ENCODE data around the gene LSM12. TPM values are rescaled to one million over a fixed set of nuclear protein-coding genes. Genes with fewer than 3 reads are reported as not detected.

LSM12 gene
- total RNA-seq, 1 experiment from 2014 or later: 116 TPM

DNA sequence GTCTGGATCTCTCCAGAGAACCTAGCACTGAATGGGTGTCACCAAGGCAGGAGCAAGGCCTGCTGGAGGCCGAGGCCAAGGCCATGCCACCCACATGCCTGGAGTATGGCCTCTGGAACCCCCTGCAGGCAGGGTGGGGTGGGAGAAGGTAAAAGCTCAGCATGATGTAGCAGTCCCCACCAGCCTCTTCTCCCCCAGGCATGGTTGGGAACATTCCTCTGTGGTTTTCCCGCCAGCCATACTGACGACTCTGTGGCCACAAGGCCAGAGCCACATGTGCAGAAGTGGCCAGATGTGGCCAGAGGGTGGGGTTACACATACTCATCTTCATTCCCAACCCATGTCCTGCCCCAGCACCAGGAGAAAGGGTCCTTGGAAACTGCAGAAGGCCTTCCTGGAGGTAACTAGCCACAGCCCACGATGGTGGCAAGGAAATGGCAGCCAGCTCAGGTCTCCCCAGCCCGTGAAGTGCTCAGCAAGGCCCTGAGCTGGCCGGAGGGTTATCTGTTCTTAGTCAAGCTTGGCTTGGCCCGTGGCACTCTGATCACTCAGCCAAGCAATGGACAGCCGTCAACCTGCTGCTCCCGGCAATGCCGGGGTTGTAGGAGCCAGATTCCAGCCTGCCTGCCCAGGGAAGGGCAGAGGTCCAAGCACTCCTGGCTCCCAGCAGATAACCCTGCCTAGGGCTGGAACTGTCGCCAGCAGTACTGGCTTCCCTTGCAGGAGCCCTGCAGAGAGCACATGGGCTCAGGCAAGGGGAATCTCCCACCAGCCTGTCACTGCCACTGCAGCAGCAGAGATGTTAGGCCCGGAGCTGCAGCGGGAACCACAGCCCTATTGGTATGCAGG, 30.9 kb upstream of the LSM12 start:
- peak; percentile 96 for DNase-seq (ENCODE audit: low spot score)
- in situ Hi-C loops (cut with HindIII; ENCODE audit: low sequenced_read_pairs): no loop called here

DNA sequence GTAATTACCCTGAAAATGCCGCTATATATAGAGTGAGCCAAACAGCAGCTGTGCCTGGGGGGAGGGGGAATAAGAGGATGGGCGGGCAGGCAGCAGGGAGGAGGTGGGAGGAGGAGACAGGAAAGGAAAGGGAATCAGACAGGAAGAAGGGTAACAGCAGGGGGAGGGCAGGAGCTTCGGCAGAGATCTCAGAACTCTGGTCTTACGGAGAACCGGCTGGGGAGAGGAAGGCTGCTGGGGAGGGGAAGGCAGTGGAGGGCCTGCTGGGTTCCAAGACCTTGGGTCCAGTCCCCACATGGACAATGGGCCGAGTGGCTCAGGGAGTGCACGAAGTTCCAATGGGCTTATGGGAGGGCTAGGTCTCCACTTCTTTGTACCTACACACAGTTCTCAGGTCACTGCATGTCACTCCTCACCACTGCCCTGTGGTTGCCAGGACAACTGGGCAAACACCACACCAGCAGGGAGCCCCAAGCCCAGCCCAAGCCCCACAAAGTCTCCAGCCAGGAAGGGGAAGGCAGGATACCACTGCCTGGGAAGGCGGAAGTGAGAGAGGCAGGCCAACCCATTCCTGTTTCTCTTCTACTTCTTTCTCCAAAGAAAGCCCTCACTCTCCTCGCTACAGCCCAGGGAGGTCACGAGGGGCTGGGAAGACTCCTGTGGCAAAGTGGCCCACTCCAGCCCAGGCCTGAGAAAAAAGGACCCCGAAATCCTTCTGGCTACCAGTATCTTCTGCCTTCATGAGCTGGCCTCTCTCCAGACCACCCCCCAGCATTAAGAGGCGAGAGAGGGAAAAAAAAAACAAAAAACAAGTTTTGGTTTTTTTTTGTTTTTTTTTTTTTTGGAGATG, 29.4 kb upstream of the LSM12 start:
- peak; percentile 65 for DNase-seq (ENCODE audit: low spot score)
- in situ Hi-C loops (cut with HindIII; ENCODE audit: low sequenced_read_pairs): no loop called here

DNA sequence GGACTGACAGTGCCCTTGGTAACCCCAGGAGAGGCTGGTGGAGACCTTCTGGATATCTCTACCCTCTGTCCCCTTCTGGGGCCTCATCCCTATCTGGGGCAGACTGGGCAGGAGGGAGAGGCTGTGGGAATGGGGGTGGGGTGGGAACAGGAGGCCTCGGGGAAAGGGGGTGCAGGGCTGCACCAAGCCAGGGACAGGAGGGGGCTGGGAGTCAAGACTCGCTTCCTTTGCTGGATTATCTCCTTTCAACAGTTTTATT, 28.8 kb upstream of the LSM12 start:
- in situ Hi-C loops (cut with HindIII; ENCODE audit: low sequenced_read_pairs): no loop called here
- DNase-seq (ENCODE audit: low spot score): no peak

DNA sequence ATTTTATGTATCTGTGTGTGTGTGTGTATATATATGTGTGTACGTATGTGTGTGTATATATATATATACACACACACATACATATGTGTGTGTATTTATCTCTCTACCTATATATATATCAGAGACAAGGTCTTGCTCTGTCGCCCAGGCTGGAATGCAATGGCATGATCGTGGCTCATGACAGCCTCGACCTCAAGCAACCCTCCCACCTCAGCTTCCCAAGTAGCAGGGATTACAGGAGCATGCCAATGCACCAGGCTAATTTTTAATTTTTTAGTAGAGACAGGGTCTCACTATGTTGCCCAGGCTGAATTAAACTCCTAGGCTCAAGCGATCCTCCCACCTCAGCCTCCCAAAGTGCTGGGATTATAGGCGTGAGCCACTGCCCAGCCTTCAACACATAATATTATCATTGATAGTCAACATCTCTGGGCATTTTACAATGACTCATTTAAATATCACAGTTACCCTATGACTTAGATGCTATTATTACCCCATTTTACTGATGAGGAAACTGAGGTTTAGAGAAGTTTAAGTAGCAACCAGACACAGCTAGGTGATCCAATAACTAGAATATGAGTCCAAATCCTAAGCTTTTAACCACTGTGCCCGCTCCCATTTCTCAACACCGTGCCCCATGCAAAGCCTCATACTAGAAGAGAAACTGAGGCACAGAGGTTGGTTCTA, 28.4 kb upstream of the LSM12 start:
- DNase-seq (ENCODE audit: low spot score): no peak
- in situ Hi-C loops (cut with HindIII; ENCODE audit: low sequenced_read_pairs): no loop called here

DNA sequence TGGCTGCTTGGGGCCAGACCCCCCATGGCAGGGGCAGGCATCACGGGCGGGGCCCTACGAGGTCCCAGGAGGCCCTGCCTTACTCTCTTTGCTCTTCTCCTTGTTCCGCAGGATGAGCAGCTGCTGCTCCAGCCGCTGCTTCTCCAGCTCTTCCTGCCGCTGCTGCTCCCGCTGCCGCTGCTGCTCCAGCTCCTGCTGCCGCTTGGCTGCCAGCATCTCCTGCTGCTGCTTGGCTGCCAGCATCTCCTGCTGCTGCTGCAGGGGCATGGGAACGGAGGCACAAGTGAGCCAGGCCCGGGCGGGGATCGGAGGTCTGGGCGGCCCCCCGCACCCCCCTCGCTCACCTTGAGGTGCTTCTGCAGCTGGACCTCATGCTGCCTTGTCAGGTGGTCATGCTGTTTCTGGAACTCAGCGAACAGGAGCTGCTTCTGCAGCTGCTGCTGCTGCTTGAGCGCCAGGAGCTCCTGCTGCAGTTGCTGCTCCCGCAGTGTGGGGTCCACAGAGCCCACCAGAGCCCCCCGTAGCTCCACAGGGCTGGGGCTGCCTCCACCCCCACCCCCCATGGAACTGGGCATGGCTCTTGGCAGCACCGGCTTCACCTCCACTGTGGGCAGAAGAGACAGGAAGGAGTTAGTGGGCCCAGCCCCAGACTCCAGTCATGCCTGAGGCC, 26.9 kb upstream of the LSM12 start:
- in situ Hi-C loops (cut with HindIII; ENCODE audit: low sequenced_read_pairs): no loop called here
- DNase-seq (ENCODE audit: low spot score): no peak

DNA sequence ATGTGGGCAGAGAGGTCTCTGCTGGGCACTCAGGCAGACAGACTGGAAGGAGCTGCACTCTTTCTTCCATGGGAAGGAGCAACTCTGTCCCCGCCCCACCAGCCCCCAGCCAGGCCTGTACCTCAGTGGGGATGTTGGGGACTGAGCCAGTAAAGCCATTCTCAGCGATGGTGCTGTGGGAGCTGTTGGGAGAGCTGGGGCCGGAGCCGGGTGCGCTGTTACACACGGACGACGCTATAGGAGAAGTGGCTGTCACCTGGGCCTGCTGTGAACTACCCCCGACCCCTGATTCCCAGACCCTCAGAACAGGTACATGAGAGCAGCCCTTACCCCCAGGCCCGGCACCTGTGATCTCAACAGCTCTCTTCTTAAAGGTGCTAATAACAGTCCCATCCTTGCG, 25.6 kb upstream of the LSM12 start:
- in situ Hi-C loops (cut with HindIII; ENCODE audit: low sequenced_read_pairs): no loop called here
- DNase-seq (ENCODE audit: low spot score): no peak

DNA sequence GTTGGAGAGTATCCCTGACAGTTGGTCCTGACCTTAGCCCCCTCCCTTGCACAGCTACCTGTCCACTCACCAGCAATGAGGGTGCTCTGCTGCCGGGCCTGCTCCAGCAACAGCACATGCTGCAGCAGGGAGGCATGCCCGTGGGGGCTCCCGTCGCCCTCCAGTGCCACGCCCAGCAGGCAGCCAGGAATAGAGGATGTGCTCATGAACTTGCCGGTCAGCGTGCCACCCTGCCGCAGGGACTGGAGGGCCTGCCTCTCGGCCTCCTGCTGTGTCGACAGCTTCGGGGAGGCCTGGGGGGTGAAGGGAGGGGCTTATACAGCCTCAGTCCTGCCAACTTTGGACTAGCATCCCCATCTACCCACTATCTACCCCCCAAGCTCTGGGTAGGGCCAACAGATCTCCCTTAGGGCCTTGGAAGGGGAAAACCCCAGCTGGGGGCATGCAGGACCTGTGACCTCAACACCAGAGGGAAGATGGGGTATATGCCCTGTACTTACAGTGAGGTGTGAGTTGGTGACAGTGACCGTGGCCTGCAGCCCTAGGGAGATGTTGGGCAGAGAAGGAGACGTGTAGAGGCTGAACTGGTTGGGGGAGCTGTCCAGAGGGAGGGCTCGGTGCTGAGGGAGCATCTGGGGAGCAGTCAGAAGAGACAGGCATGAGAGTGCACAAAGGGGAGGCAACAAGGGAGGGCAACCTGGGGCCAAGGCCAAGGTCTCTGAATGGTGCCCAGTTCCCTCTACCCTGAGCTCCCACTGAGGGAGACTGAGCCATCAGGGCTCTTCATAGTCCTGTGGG, 24.9 kb upstream of the LSM12 start:
- no peak for DNase-seq (ENCODE audit: low spot score)

DNA sequence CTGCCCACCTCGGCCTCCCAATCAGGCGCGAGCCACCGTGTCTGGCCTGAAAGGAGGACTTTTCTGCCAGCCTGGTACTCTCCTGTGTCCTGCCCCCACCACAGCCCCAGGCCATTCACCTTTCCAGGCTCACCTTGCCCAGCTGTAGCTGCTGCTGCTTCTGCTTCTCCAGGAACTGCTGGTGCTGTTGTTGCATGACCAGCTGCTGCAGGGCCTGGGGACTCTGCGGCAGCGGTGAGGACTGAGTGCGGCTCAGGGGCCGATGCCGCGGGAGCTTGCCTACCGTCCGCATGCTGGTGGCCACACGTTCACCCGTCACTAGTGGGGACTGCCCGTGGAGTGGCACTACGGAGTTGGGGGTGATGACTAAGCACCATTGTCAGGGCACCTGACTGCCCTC, 21.8 kb upstream of the LSM12 start:
- no peak for DNase-seq (ENCODE audit: low spot score)
- in situ Hi-C loops (cut with HindIII; ENCODE audit: low sequenced_read_pairs): no loop called here

More for the DNA sequence above, 24.9 kb upstream of the LSM12 start:
- in situ Hi-C loops (cut with HindIII; ENCODE audit: low sequenced_read_pairs): no loop called here

DNA sequence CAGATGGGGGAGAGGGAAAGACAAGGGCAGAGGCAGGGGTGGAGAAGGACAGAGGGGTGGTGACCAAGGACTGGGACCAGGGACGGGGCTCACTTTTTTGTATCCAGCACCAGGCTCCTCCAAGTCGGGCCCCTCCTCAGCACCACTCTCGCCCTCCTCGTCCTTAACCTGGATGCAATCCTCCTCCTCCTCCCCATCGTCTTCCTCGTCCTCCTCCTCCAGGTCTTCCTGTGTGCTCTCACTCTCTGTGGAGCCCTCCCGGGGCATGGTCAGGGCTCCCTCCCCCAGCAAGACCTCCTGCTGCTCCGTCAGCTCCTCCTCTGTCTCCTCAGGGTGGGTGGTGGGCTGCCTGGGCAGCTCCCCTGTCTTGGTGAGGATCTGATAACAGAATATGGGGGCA, 20.8 kb upstream of the LSM12 start:
- in situ Hi-C loops (cut with HindIII; ENCODE audit: low sequenced_read_pairs): no loop called here
- no peak for DNase-seq (ENCODE audit: low spot score)

DNA sequence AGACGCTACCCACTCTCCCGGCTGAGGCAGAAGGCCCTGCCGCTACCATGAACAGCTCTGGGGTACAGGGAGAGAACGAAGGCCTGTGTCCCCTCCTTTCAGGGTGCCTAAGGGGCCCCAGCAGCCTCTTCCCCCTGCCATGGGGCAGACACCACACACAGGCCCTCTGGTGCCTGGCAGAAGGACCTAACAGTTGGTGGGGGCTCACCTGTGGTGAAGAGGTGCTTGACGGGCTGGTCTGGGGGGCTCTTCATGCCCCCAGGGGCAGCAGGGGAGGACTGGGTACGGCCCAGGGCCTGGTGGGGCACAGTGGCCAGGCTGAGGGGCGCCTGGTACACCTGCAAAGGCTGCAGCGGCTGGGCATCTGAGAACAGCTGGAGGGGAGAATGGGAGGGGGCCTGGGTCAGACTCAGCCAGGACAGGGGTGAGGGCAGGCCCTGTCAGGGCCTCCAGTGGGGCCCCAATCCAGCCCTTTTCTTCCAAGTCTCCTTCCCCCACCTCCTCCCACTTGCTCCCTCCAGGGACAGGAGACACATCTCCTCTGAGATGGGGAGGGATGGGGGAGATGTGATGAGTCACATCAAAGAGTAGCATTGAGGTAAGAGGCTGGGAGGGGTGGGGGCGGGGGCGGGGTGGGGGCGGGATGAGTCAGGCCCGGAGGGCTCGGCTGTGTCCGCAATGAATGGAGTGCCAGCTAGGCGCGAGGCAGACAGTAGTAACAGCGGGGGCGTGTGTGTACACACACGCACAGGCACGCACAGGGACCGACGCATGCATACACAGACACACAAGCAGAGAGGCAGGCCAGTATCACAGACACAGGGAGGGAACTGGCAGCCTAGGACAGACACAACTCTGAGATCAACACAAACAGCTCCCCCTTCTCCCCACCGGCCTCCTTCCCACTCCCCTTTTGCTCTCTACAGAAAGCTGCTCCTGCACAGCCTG, 20.2 kb upstream of the LSM12 start:
- in situ Hi-C loops (cut with HindIII; ENCODE audit: low sequenced_read_pairs): no loop called here

DNA sequence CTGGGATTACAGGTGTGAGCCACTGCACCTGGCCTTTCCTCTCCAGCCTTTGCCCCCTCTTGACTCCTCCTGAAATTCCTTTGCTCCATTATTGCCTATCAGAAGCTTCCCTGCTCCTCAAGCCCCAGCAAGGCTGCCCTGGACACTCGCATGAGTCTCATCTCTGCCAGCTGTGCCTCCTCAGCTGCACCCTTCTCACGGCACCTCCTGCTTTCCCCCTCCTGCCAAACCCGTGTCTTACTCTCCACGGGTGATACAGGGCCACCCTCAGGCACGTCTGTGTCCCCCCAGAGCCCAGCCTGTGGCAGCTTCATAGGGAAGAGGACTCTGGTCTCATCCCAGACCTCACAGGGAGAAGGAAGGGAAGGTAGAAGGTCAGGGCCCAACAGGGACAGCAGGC, 19.4 kb upstream of the LSM12 start:
- in situ Hi-C loops (cut with HindIII; ENCODE audit: low sequenced_read_pairs): no loop called here
- no peak for DNase-seq (ENCODE audit: low spot score)

More for the DNA sequence above, 20.2 kb upstream of the LSM12 start:
- DNase-seq (ENCODE audit: low spot score): no peak

DNA sequence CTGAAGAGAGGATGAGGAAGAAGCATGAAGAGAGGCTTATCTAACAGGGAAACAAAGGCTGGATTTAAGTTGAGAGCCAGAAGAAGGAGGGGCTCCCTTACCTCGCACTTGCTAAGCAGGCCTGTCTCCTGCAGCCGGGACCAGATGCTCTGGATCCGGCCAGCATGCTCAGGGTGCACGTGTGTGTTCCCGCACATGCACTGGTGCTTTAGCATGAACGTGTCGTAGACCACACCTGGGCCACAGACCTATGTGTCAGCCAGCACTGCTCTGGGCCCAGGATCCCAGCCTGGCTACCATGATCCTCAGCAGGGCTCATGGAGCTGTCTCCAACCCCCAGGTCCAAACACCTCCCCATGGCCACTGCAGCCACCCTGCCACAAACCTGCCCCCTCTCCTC, 18.4 kb upstream of the LSM12 start:
- in situ Hi-C loops (cut with HindIII; ENCODE audit: low sequenced_read_pairs): no loop called here
- DNase-seq (ENCODE audit: low spot score): no peak

DNA sequence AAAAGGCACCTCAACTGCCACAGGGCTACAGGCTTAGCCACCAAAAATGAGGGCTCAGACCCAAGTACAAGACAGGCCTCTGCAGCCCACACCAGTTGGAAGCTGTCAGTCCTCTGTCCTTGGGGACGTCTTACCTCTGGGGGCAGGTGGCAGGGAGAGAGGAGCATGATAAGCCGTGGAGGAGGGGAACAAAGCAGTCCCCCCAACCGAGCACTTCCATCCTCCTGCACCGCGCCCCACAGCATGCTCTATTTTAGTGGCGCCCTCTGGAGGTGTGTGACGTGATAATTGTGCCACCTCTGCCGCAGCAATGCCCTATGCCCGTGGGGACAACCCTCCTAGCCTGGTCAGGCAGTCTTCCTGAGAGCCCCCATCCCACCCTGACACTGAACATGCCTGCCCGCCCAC, 17.7 kb upstream of the LSM12 start:
- in situ Hi-C loops (cut with HindIII; ENCODE audit: low sequenced_read_pairs): no loop called here
- no peak for DNase-seq (ENCODE audit: low spot score)

DNA sequence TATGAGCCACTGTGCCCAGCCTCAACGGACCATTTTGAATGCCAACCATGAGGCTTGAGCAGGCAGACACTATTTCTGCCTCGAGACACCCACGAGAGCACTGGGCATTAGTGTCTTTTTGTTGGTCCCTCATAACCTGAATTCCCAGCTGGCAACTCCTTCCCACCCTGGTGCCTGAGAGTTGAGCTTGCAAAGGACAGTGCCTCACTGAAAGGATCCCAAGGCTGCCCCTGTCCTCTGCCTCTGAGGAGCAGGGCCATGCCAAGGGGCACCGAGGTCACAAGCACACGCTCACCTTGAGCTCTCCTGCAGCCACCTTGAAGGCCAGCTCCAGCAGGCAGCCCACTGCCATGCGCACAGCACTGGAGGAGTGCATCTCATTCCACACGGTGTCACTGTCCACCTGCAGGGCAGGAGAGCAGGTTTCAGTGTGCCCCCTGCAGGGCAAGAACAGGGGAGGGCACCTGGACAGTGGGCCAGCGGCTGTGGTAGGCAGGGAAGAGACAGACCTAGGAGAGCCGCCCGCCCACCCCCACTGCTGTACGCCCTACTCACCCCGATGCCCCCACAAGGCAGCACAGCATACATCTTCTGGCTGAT, 16.9 kb upstream of the LSM12 start:
- in situ Hi-C loops (cut with HindIII; ENCODE audit: low sequenced_read_pairs): no loop called here
- no peak for DNase-seq (ENCODE audit: low spot score)

DNA sequence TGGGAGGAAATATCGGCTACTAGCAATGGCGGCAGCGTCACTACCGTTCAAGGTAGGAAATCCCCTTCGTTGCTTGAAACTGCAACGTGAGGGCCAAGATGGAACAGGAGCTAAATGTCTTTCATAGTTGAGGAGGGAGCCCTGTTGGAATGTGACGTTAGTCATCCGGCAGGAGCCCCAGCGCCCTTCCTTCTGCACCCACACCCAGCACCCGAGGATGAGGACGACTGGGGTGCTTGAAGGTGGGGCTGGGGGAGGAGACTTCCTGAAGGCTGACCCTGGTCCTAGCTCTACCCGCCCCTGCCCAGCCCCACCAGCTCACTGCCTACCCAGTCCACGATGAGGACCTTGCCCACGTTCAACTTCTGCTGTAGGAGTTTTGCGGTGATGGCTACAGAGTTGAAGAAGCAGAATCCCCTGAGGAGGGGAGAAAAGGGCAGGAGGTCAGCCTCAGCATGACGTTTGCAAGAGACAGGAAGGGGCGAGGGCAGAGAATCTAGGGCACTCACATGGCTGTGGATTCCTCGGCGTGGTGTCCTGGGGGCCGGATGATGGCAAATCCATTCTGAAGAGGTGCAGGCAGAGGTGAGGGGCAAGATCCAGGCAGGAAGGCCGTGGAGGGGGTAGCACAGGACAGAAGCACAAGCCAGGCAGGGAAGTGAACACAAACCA, 15.9 kb upstream of the LSM12 start:
- DNase-seq (ENCODE audit: low spot score): no peak
- in situ Hi-C loops (cut with HindIII; ENCODE audit: low sequenced_read_pairs): no loop called here

DNA sequence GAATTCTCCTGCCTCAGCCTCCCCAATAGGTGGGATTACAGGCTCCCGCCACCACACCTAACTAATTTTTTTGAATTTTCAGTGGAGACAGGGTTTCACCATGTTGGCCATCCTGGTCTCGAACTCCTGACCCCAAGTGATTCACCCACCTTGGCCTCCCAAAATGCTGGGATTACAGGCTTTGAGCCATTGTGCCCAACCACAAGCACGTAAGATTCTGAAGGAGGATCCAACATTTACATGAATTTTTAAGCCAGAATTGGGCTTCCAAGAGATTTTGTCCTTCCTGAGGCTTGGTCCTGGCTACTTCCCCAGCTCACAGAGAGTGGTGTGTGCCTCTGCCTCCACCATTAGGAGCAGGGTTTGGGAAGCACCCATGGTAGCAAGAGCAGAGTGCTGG, 15.2 kb upstream of the LSM12 start:
- DNase-seq (ENCODE audit: low spot score): no peak
- in situ Hi-C loops (cut with HindIII; ENCODE audit: low sequenced_read_pairs): no loop called here

Measured in G401 (cell line).